Mesothelial cell of epicardium (in vitro differentiated cells): Measurements from ENCODE around the gene C16orf46. TPM values are rescaled to one million over a fixed set of nuclear protein-coding genes. Genes with fewer than 3 reads are reported as not detected.

ENCODE experiments used
- DNase-seq, 2 experiments: peaks; one replicate each; pipeline ENCODE4 v3.0.0; 2021; ENCODE audit warnings: low spot score in 2 of 2; ENCODE audit not compliant: unreplicated experiment in 2 of 2
- H3K27ac Mint-ChIP-seq: 2 replicates; pipeline ENCODE4 v1.8.0; 2021; ENCODE audit warnings: mixed read lengths
- H3K27me3 Mint-ChIP-seq: 2 replicates; pipeline ENCODE4 v1.8.0; 2021; ENCODE audit warnings: low read depth, mixed read lengths
- H3K36me3 Mint-ChIP-seq: 2 replicates; pipeline ENCODE4 v1.8.0; 2021; ENCODE audit warnings: mixed read lengths
- H3K4me1 Mint-ChIP-seq: 2 replicates; pipeline ENCODE4 v1.8.0; 2021; ENCODE audit warnings: mixed read lengths
- H3K4me3 Mint-ChIP-seq: 2 replicates; pipeline ENCODE4 v1.8.0; 2021; ENCODE audit warnings: mild to moderate bottlenecking, moderate library complexity, mixed read lengths
- H3K9me3 Mint-ChIP-seq: 2 replicates; pipeline ENCODE4 v1.8.0; 2021; ENCODE audit warnings: mixed read lengths
- CTCF ChIP-seq: fragments of 200-600 bp; sonication (generic); IDR thresholded peaks from one replicate; pipeline ENCODE4 v1.5.0; 2021; ENCODE audit warnings: antibody characterized with exemption; ENCODE audit not compliant: unreplicated experiment
- total RNA-seq: library from RNA; stranded (reverse); gene quantifications from 3 replicates; pipeline ENCODE4 v1.2.1, GENCODE V29; 2021

C16orf46 gene
- total RNA-seq, 1 donor from 2014 or later, result 0.89 TPM

GRCh38 chr16:81035398-81035974 is 41.6 kb downstream of the C16orf46 start, which contains the start of gene ATMIN:
Gene ATMIN, plus strand, starts transcription at chr16:81035842. Its CDS starts 29 bp downstream, at chr16:81035871.
- DNase-seq, result peak; percentile 89 to 91
- peak within 1 kb of the TSS; percentile 82 for H3K4me3 Mint-ChIP-seq
- peak; percentile 90 for TF ChIP-seq CTCF
- peaks cover 9% of the 10 kb centered on the region for H3K9me3 Mint-ChIP-seq
- peaks cover 4% of the 10 kb centered on the region for H3K36me3 Mint-ChIP-seq
- H3K27ac Mint-ChIP-seq, result peak within 1 kb of the TSS; percentile 72
- H3K4me1 Mint-ChIP-seq, result peaks cover 27% of the 10 kb centered on the region
- H3K27me3 Mint-ChIP-seq, result no peaks in the 10 kb centered on the region

- Mint-ChIP-seq H3K4me1 (no peaks in the 10 kb centered on the region), H3K27me3 (no peaks in the 10 kb centered on the region), H3K4me3 (no peak overlapping the region), H3K27ac (no peak overlapping the region), H3K9me3 (peaks cover 8% of the 10 kb centered on the region), H3K36me3 (peaks cover 11% of the 10 kb centered on the region)
- DNase-seq, result no peak
- no peak for TF ChIP-seq CTCF
These were observed 47.0 kb downstream of the C16orf46 start for GRCh38 chr16:81029930-81030604.

DNA sequence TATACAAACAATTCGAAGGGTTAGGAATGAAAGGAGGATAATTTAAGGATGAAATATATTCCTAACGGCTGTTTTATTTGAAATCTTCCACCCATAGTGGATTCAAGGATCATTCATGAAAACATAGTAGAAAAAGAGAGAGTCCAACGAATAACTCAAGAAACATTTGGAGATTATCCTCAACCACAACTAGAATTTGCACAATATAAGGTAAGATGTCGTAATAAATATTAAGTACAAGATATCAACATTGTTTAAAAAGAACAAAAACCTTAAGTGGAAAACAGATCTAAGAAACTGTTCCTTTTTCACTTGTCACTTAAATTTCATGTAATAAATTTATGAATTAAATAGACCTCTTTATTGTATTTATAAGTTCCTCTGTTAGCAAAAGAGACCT is 50.6 kb downstream of the C16orf46 start:
- DNase-seq, result no peak
- TF ChIP-seq CTCF, result no peak
- no peak overlapping the region for H3K4me3 Mint-ChIP-seq
- no peaks in the 10 kb centered on the region for H3K4me1 Mint-ChIP-seq
- no peaks in the 10 kb centered on the region for H3K27me3 Mint-ChIP-seq
- H3K9me3 Mint-ChIP-seq, result no peaks in the 10 kb centered on the region
- peaks cover 14% of the 10 kb centered on the region for H3K36me3 Mint-ChIP-seq
- no peak overlapping the region for H3K27ac Mint-ChIP-seq

- H3K36me3 Mint-ChIP-seq, result peaks cover 17% of the 10 kb centered on the region
- DNase-seq, result no peak
These were observed 58.5 kb downstream of the C16orf46 start for GRCh38 chr16:81018496-81018895.

GRCh38 chr16:81014672-81015071 is 62.4 kb downstream of the C16orf46 start:
- Mint-ChIP-seq H3K27ac (no peak overlapping the region), H3K27me3 (no peaks in the 10 kb centered on the region), H3K9me3 (no peaks in the 10 kb centered on the region), H3K36me3 (peaks cover 11% of the 10 kb centered on the region), H3K4me1 (no peaks in the 10 kb centered on the region), H3K4me3 (no peak overlapping the region)
- DNase-seq, result no peak
- no peak for TF ChIP-seq CTCF

More at GRCh38 chr16:81018496-81018895, 58.5 kb downstream of the C16orf46 start:
- Mint-ChIP-seq H3K27me3 (no peaks in the 10 kb centered on the region), H3K4me1 (no peaks in the 10 kb centered on the region), H3K4me3 (no peak overlapping the region), H3K27ac (no peak overlapping the region), H3K9me3 (no peaks in the 10 kb centered on the region)
- no peak for TF ChIP-seq CTCF
